ENCODE data around the gene PHLDA1. TPM values are rescaled to one million over a fixed set of nuclear protein-coding genes. Genes with fewer than 3 reads are reported as not detected.

PHLDA1 gene
- total RNA-seq, 1 experiment from 2014 or later, result 4.9 TPM

- no peaks in the 10 kb centered on the region for H3K9me3 ChIP-seq (ENCODE audit: low read depth, low read length, poor library complexity, severe bottlenecking)
- DNase-seq (ENCODE audit: low spot score), result peak; percentile 40
- H3K4me3 ChIP-seq (ENCODE audit: low read depth, low read length, poor library complexity, severe bottlenecking), result no peak overlapping the region
- intact Hi-C loops (cut with micrococcal nuclease; ENCODE audit: unreplicated experiment), result loop anchor here (5.0 kb wide), 2 partner anchors 33 to 47 kb away; no protein-coding TSS in a partner anchor
- no peaks in the 10 kb centered on the region for H3K27me3 ChIP-seq (replicated peaks; ENCODE audit: insufficient read depth, low read depth, low read length, poor library complexity)
- no peak for TF ChIP-seq EZH2 (IDR thresholded peaks at IDR 0.05; ENCODE audit: borderline replicate concordance, low read depth, low read length, poor library complexity, severe bottlenecking)
- TF ChIP-seq CTCF (conservative IDR thresholded peaks at IDR 0.05; ENCODE audit: low read depth, low read length), result no peak
- CTCF ChIA-PET, result no interaction called here
- BruUV-seq (replicated peaks), result no TSS peak
- peak overlapping the region; percentile 21 for H3K27ac ChIP-seq (ENCODE audit: low read depth, low read length, poor library complexity, severe bottlenecking)
- peaks cover 43% of the 10 kb centered on the region for H3K4me1 ChIP-seq (ENCODE audit: insufficient read depth, low read length, poor library complexity, severe bottlenecking)
- POLR2A ChIA-PET (ENCODE audit: low non-redundant PET), result no interaction called here
- no peaks in the 10 kb centered on the region for H3K36me3 ChIP-seq (ENCODE audit: insufficient read depth, low read length, poor library complexity, severe bottlenecking)
Measured at GRCh38 chr12:75975702-75976101, 55.9 kb downstream of the PHLDA1 start.

Other genes with a start within 250 kb of the PHLDA1 start
- 801 and 837 TPM in 2 replicates for gene NAP1L1, start 52.9 kb upstream of the PHLDA1 start, total RNA-seq (2021)